Measurements from ENCODE around the gene FBXL17. TPM values are rescaled to one million over a fixed set of nuclear protein-coding genes. Genes with fewer than 3 reads are reported as not detected.
A peak's percentile ranks its signal among the peaks of the same experiment; 100 is the strongest.

FBXL17 gene
- total and polyA plus RNA-seq, 3 experiments from 2014 or later: 6.4 to 8.2 (median 6.9) TPM

GRCh38 chr5:108266242-108266641 is 115.7 kb downstream of the FBXL17 start:
- H3K4me1 Mint-ChIP-seq: peaks cover 3 to 29% (median 18%) of the 10 kb centered on the region in 3 donors
- Histone ChIP-seq H3K27ac (ENCODE audit: low read depth, low read length) (no peak overlapping the region), H3K4me3 (ENCODE audit: low read length) (no peak overlapping the region), H3K36me3 (ENCODE audit: insufficient read depth, low read length) (no peaks in the 10 kb centered on the region), H3K27me3 (ENCODE audit: insufficient read depth, low read length, poor library complexity, severe bottlenecking) (no peaks in the 10 kb centered on the region), H3K4me1 (ENCODE audit: insufficient read depth, low read length) (no peaks in the 10 kb centered on the region), H3K9me3 (ENCODE audit: low read length) (no peaks in the 10 kb centered on the region)
- DNase-seq: no peak
- ChIA-PET CTCF (no interaction called here), POLR2A (no interaction called here)
- H3K27ac Mint-ChIP-seq: no peak overlapping the region
- peaks cover 0 to 1% (median 0%) of the 10 kb centered on the region in 3 donors for H3K36me3 Mint-ChIP-seq
- no peak overlapping the region for H3K4me3 Mint-ChIP-seq
- H3K27me3 Mint-ChIP-seq: no peaks in the 10 kb centered on the region
- no peaks in the 10 kb centered on the region for H3K9me3 Mint-ChIP-seq

DNA sequence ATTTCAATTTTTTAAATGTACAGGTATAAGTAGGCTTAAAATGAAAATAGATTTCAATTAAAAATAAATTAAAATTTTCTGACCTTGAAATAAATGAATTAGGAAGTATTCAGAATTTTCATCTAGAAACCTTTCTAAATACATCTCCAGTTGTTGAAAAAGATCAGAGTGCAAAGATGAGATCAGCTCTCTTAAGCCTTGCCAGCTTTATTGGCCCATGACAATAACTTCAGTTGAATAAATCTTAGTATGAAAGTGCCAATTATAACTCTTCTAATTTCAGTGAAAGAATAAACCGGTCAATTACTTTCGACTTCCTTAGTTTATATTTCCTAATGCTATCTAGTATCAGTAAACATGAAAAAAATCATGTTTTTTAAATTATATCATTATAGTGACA is 117.4 kb downstream of the FBXL17 start:
- Mint-ChIP-seq H3K9me3 (no peaks in the 10 kb centered on the region), H3K4me1 (peaks cover 6 to 28% (median 21%) of the 10 kb centered on the region in 3 donors)
- CTCF ChIA-PET: no interaction called here

DNA sequence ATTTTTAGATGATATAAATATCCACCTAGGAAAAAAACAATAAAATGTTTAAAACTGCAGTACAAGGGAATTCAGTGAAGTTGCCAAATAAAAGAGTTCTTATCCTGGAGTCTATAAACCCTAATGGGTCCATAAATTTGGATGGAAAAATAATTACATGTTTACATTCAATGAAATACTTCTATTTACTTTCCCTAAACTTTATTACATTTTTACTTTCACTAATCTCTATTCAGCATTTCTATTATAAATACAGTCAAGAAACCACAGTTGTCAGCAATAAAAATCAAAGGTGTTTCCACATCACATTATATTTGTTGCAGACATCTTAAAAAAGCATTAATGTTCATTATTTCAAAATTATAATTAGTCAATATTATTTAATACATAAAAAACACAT is 118.6 kb downstream of the FBXL17 start:
- no peaks in the 10 kb centered on the region for H3K4me1 ChIP-seq (ENCODE audit: insufficient read depth, low read length)

More for the DNA sequence above, 117.4 kb downstream of the FBXL17 start:
- no peaks in the 10 kb centered on the region for H3K9me3 ChIP-seq (ENCODE audit: low read length)
- Mint-ChIP-seq H3K27ac (no peak overlapping the region), H3K4me3 (no peak overlapping the region), H3K36me3 (no peaks in the 10 kb centered on the region), H3K27me3 (no peaks in the 10 kb centered on the region)
- no peak overlapping the region for H3K4me3 ChIP-seq (ENCODE audit: low read length)
- DNase-seq: no peak
- no peaks in the 10 kb centered on the region for H3K36me3 ChIP-seq (ENCODE audit: insufficient read depth, low read length)
- no peaks in the 10 kb centered on the region for H3K27me3 ChIP-seq (ENCODE audit: insufficient read depth, low read length, poor library complexity, severe bottlenecking)
- no peaks in the 10 kb centered on the region for H3K4me1 ChIP-seq (ENCODE audit: insufficient read depth, low read length)
- no peak overlapping the region for H3K27ac ChIP-seq (ENCODE audit: low read depth, low read length)
- POLR2A ChIA-PET: no interaction called here

GRCh38 chr5:108260858-108261170 is 121.1 kb downstream of the FBXL17 start:
- Histone ChIP-seq H3K27me3 (ENCODE audit: insufficient read depth, low read length, poor library complexity, severe bottlenecking) (no peaks in the 10 kb centered on the region), H3K27ac (ENCODE audit: low read depth, low read length) (no peak overlapping the region), H3K4me1 (ENCODE audit: insufficient read depth, low read length) (no peaks in the 10 kb centered on the region), H3K9me3 (ENCODE audit: low read length) (no peaks in the 10 kb centered on the region), H3K4me3 (ENCODE audit: low read length) (no peak overlapping the region), H3K36me3 (ENCODE audit: insufficient read depth, low read length) (no peaks in the 10 kb centered on the region)
- POLR2A ChIA-PET: no interaction called here
- H3K36me3 Mint-ChIP-seq: peaks cover 0 to 2% (median 0%) of the 10 kb centered on the region in 3 donors
- H3K4me3 Mint-ChIP-seq: no peak overlapping the region
- H3K27me3 Mint-ChIP-seq: no peaks in the 10 kb centered on the region
- H3K27ac Mint-ChIP-seq: no peak overlapping the region
- CTCF ChIA-PET: interaction anchor here (0.7 to 3.7 kb wide), 11 partner anchors 10 to 118 kb away, joined by 3 to 23 read pairs (median 4); no protein-coding TSS in a partner anchor
- no peak for DNase-seq
- peaks cover 4 to 21% (median 15%) of the 10 kb centered on the region in 3 donors for H3K4me1 Mint-ChIP-seq
- H3K9me3 Mint-ChIP-seq: no peaks in the 10 kb centered on the region

More for the DNA sequence above, 118.6 kb downstream of the FBXL17 start:
- Histone ChIP-seq H3K36me3 (ENCODE audit: insufficient read depth, low read length) (no peaks in the 10 kb centered on the region), H3K4me3 (ENCODE audit: low read length) (no peak overlapping the region), H3K27ac (ENCODE audit: low read depth, low read length) (no peak overlapping the region), H3K9me3 (ENCODE audit: low read length) (no peaks in the 10 kb centered on the region), H3K27me3 (ENCODE audit: insufficient read depth, low read length, poor library complexity, severe bottlenecking) (no peaks in the 10 kb centered on the region)
- Mint-ChIP-seq H3K4me3 (no peak overlapping the region), H3K27ac (no peak overlapping the region), H3K4me1 (peaks cover 4 to 28% (median 15%) of the 10 kb centered on the region in 3 donors), H3K36me3 (no peaks in the 10 kb centered on the region), H3K9me3 (no peaks in the 10 kb centered on the region), H3K27me3 (no peaks in the 10 kb centered on the region)
- POLR2A ChIA-PET: no interaction called here
- CTCF ChIA-PET: interaction anchor here (0.7 kb wide), 1 partner anchor 83 kb away, joined by 3 read pairs; no protein-coding TSS in a partner anchor
- DNase-seq: no peak

- Mint-ChIP-seq H3K4me1 (peaks cover 4 to 15% (median 13%) of the 10 kb centered on the region in 3 donors), H3K9me3 (no peaks in the 10 kb centered on the region), H3K27ac (no peak overlapping the region), H3K36me3 (peaks cover 0 to 2% (median 0%) of the 10 kb centered on the region in 3 donors), H3K4me3 (no peak overlapping the region), H3K27me3 (no peaks in the 10 kb centered on the region)
- Histone ChIP-seq H3K27ac (ENCODE audit: low read depth, low read length) (no peak overlapping the region), H3K9me3 (ENCODE audit: low read length) (no peaks in the 10 kb centered on the region), H3K4me3 (ENCODE audit: low read length) (no peak overlapping the region), H3K4me1 (ENCODE audit: insufficient read depth, low read length) (no peaks in the 10 kb centered on the region), H3K36me3 (ENCODE audit: insufficient read depth, low read length) (no peaks in the 10 kb centered on the region), H3K27me3 (ENCODE audit: insufficient read depth, low read length, poor library complexity, severe bottlenecking) (no peaks in the 10 kb centered on the region)
- DNase-seq: peak; percentile 35 to 70 (median 42)
- ChIA-PET CTCF (interaction anchor here (0.6 to 3.7 kb wide), 16 partner anchors 10 to 118 kb away, joined by 3 to 23 read pairs (median 4); no protein-coding TSS in a partner anchor), POLR2A (no interaction called here)
These were observed 121.6 kb downstream of the FBXL17 start for GRCh38 chr5:108260117-108260857.

GRCh38 chr5:108259306-108259705 is 122.6 kb downstream of the FBXL17 start:
- Histone ChIP-seq H3K9me3 (ENCODE audit: low read length) (no peaks in the 10 kb centered on the region), H3K27me3 (ENCODE audit: insufficient read depth, low read length, poor library complexity, severe bottlenecking) (no peaks in the 10 kb centered on the region), H3K36me3 (ENCODE audit: insufficient read depth, low read length) (no peaks in the 10 kb centered on the region), H3K27ac (ENCODE audit: low read depth, low read length) (no peak overlapping the region), H3K4me1 (ENCODE audit: insufficient read depth, low read length) (no peaks in the 10 kb centered on the region), H3K4me3 (ENCODE audit: low read length) (no peak overlapping the region)
- DNase-seq: no peak
- Mint-ChIP-seq H3K4me1 (peaks cover 4 to 10% (median 8%) of the 10 kb centered on the region in 3 donors), H3K4me3 (no peak overlapping the region), H3K27ac (no peak overlapping the region), H3K27me3 (no peaks in the 10 kb centered on the region), H3K9me3 (no peaks in the 10 kb centered on the region), H3K36me3 (peaks cover 0 to 2% (median 0%) of the 10 kb centered on the region in 3 donors)
- CTCF ChIA-PET: interaction anchor here (1.2 to 3.7 kb wide), 4 partner anchors 17 to 89 kb away, joined by 3 to 23 read pairs (median 6); no protein-coding TSS in a partner anchor
- POLR2A ChIA-PET: no interaction called here

- ChIA-PET CTCF (interaction anchor here (3.7 kb wide), 1 partner anchor 87 kb away, joined by 23 read pairs; no protein-coding TSS in a partner anchor), POLR2A (no interaction called here)
- Mint-ChIP-seq H3K4me1 (peaks cover 4 to 10% (median 5%) of the 10 kb centered on the region in 3 donors), H3K36me3 (peaks cover 0 to 2% (median 0%) of the 10 kb centered on the region in 3 donors), H3K9me3 (no peaks in the 10 kb centered on the region), H3K4me3 (no peak overlapping the region), H3K27ac (no peak overlapping the region), H3K27me3 (no peaks in the 10 kb centered on the region)
- H3K4me1 ChIP-seq (ENCODE audit: insufficient read depth, low read length): no peaks in the 10 kb centered on the region
- no peaks in the 10 kb centered on the region for H3K36me3 ChIP-seq (ENCODE audit: insufficient read depth, low read length)
- no peaks in the 10 kb centered on the region for H3K27me3 ChIP-seq (ENCODE audit: insufficient read depth, low read length, poor library complexity, severe bottlenecking)
- no peak overlapping the region for H3K27ac ChIP-seq (ENCODE audit: low read depth, low read length)
- H3K4me3 ChIP-seq (ENCODE audit: low read length): no peak overlapping the region
- DNase-seq: no peak
- no peaks in the 10 kb centered on the region for H3K9me3 ChIP-seq (ENCODE audit: low read length)
These were observed 123.9 kb downstream of the FBXL17 start for GRCh38 chr5:108257996-108258395.

DNA sequence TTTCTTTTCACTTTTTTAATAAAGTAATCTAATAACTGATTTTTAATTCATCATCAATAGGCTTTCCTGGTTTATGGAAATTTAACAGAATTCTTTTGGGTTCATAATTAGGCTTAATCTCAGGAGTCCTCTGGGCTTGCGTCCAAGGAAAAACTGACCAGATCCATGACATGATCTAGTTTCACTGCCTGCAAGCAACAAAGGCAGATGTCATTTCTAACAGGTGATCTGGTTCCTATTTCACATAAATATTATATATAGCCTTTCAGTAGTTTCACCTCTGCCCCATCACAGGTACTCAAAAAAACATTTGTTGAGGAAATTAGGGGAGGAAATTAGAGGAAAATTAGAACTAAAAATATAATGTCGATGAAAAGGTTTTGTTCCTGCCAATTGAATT is 126.4 kb downstream of the FBXL17 start:
- Histone ChIP-seq H3K27me3 (ENCODE audit: insufficient read depth, low read length, poor library complexity, severe bottlenecking) (no peaks in the 10 kb centered on the region), H3K27ac (ENCODE audit: low read depth, low read length) (no peak overlapping the region), H3K36me3 (ENCODE audit: insufficient read depth, low read length) (no peaks in the 10 kb centered on the region), H3K4me1 (ENCODE audit: insufficient read depth, low read length) (no peaks in the 10 kb centered on the region), H3K4me3 (ENCODE audit: low read length) (no peak overlapping the region), H3K9me3 (ENCODE audit: low read length) (no peaks in the 10 kb centered on the region)
- Mint-ChIP-seq H3K9me3 (no peaks in the 10 kb centered on the region), H3K27ac (no peak overlapping the region), H3K27me3 (no peaks in the 10 kb centered on the region), H3K4me3 (no peak overlapping the region), H3K36me3 (peaks cover 0 to 4% (median 0%) of the 10 kb centered on the region in 3 donors), H3K4me1 (peaks cover 0 to 6% (median 1%) of the 10 kb centered on the region in 3 donors)
- CTCF ChIA-PET: no interaction called here
- POLR2A ChIA-PET: no interaction called here
- DNase-seq: no peak
